ENCODE data around the gene GXYLT2.

GRCh38 chr3:72916250-72916649 lies 28.4 kb downstream of the GXYLT2 start:
- TF ChIP-seq CTCF (IDR thresholded peaks at IDR 0.05) (no peak), POLR2AphosphoS5 (IDR thresholded peaks at IDR 0.05) (no peak), POLR2A (IDR thresholded peaks at IDR 0.05) (no peak)

All from stomach (tissue), 4 donors.